Liver (tissue), 9 donors: ENCODE data around the gene TNN. TPM values are rescaled to one million over a fixed set of nuclear protein-coding genes. Genes with fewer than 3 reads are reported as not detected.

Experiments used
- DNase-seq: peaks from one replicate; pipeline ENCODE4 v3.0.0-alpha.2; 2017; ENCODE audit warnings: low spot score
- H3K27ac ChIP-seq, 2 donors: one replicate each; pipeline ENCODE4 v1.7.0; 2013; ENCODE audit warnings: inconsistent platforms in 2 of 2, low read length in 2 of 2, control low read depth in 1 of 2, low read depth in 1 of 2, mild to moderate bottlenecking in 1 of 2
- H3K27me3 ChIP-seq, 4 donors: one replicate each; pipeline versions ENCODE4 v1.6.1 to v1.7.0; 2013; ENCODE audit warnings: low read length in 3 of 4, inconsistent platforms in 1 of 4, mild to moderate bottlenecking in 1 of 4, moderate library complexity in 1 of 4; ENCODE audit not compliant: control insufficient read depth in 4 of 4, insufficient read depth in 4 of 4
- H3K36me3 ChIP-seq, 4 donors: one replicate each; pipeline versions ENCODE4 v1.6.1 to v1.7.0; 2013; ENCODE audit warnings: low read length in 3 of 4, mild to moderate bottlenecking in 3 of 4, low read depth in 1 of 4, moderate library complexity in 1 of 4; ENCODE audit not compliant: control insufficient read depth in 4 of 4, insufficient read depth in 3 of 4
- H3K4me1 ChIP-seq, 4 donors: one replicate each; pipeline versions ENCODE4 v1.6.1 to v1.7.0; 2013; ENCODE audit warnings: low read length in 3 of 4, mild to moderate bottlenecking in 3 of 4, moderate library complexity in 1 of 4; ENCODE audit not compliant: control insufficient read depth in 4 of 4, insufficient read depth in 4 of 4
- H3K4me3 ChIP-seq, 3 donors: one replicate each; pipeline versions ENCODE4 v1.6.1 to v1.7.0; 2013; ENCODE audit warnings: low read length in 3 of 3, control low read depth in 1 of 3, low read depth in 1 of 3, mild to moderate bottlenecking in 1 of 3
- H3K9ac ChIP-seq, 2 donors: one replicate each; pipeline ENCODE4 v1.7.0; 2013; ENCODE audit warnings: low read length in 2 of 2, mild to moderate bottlenecking in 2 of 2, moderate library complexity in 2 of 2, control low read depth in 1 of 2, low read depth in 1 of 2
- H3K9me3 ChIP-seq, 4 donors: one replicate each; pipeline versions ENCODE4 v1.6.1 to v1.7.0; 2013; ENCODE audit warnings: low read length in 3 of 4; ENCODE audit not compliant: control insufficient read depth in 4 of 4
- FOXA1 ChIP-seq: IDR thresholded peaks from 2 replicates; pipeline ENCODE4 v1.6.1; 2016; ENCODE audit warnings: antibody characterized with exemption
- GABPA ChIP-seq, 2 donors: IDR thresholded peaks in 1 of 2; conservative IDR thresholded peaks in 1 of 2; 2 replicates each; pipeline ENCODE4 v1.6.1; 2016; ENCODE audit warnings: antibody characterized with exemption in 2 of 2, mild to moderate bottlenecking in 1 of 2, moderate library complexity in 1 of 2
- RXRA ChIP-seq, 2 donors: IDR thresholded peaks; 2 replicates each; pipeline ENCODE4 v1.6.1; 2017 to 2018; ENCODE audit warnings: antibody characterized with exemption in 2 of 2, mild to moderate bottlenecking in 1 of 2
- TAF1 ChIP-seq: conservative IDR thresholded peaks from 2 replicates; pipeline ENCODE4 v1.6.1; 2016; ENCODE audit warnings: antibody characterized with exemption, mild to moderate bottlenecking
- YY1 ChIP-seq: IDR thresholded peaks from 2 replicates; pipeline ENCODE4 v1.6.1; 2016; ENCODE audit warnings: antibody characterized with exemption, mild to moderate bottlenecking
- WGBS: extraction: QIAGEN DNeasy Blood & Tissue Kit; methylation state at CpG from one replicate; pipeline ENCODE4 v1.1.7; 2013; 5-methylcytosine and 5-hydroxymethylcytosine counted together
- polyA plus RNA-seq, 2 donors: library from polyadenylated mRNA; stranded (reverse) in 1 of 2; unstranded in 1 of 2; fragments of 200-250 nt in 1 of 2; fragments of >200 nt in 1 of 2; fragmentation: Nextera tagmentation in 1 of 2; extraction: Ambion mirVana in 1 of 2; gene quantifications; one replicate each; pipeline versions ENCODE4 v1.2.1 to v1.2.3, GENCODE V29; 2013 to 2015
- total RNA-seq, 2 donors: library from RNA; depleted of rRNA; stranded (reverse); fragments of >200 nt; gene quantifications; one replicate each; pipeline ENCODE4 v1.2.3, GENCODE V29; 2014
- TF ChIP-seq, protein P1 (sequence below): fragments of 150-350 bp; IDR thresholded peaks from 2 replicates; pipeline ENCODE4 v1.5.1; 2017; ENCODE audit warnings: improper control_type of control experiment, low read depth, low read length; ENCODE audit not compliant: missing input control
- TF ChIP-seq, protein P2 (sequence below): IDR thresholded peaks from 2 replicates; pipeline ENCODE4 v1.6.1; 2016; ENCODE audit warnings: antibody characterized with exemption, mild to moderate bottlenecking
- TF ChIP-seq, protein P3 (sequence below): IDR thresholded peaks from 2 replicates; pipeline ENCODE4 v1.6.1; 2016; ENCODE audit warnings: antibody characterized with exemption
- TF ChIP-seq, protein P4 (sequence below): IDR thresholded peaks from 2 replicates; pipeline ENCODE4 v1.6.1; 2016; ENCODE audit warnings: antibody characterized with exemption
- donor health status: healthy.
- donor health status: healthy.
- donor health status: healthy.
- donor health status: healthy.
- donor health status: healthy.

The TNN gene
- total and polyA plus RNA-seq, 4 donors: 0.11 to 1.8 (median 0.80) TPM

DNA sequence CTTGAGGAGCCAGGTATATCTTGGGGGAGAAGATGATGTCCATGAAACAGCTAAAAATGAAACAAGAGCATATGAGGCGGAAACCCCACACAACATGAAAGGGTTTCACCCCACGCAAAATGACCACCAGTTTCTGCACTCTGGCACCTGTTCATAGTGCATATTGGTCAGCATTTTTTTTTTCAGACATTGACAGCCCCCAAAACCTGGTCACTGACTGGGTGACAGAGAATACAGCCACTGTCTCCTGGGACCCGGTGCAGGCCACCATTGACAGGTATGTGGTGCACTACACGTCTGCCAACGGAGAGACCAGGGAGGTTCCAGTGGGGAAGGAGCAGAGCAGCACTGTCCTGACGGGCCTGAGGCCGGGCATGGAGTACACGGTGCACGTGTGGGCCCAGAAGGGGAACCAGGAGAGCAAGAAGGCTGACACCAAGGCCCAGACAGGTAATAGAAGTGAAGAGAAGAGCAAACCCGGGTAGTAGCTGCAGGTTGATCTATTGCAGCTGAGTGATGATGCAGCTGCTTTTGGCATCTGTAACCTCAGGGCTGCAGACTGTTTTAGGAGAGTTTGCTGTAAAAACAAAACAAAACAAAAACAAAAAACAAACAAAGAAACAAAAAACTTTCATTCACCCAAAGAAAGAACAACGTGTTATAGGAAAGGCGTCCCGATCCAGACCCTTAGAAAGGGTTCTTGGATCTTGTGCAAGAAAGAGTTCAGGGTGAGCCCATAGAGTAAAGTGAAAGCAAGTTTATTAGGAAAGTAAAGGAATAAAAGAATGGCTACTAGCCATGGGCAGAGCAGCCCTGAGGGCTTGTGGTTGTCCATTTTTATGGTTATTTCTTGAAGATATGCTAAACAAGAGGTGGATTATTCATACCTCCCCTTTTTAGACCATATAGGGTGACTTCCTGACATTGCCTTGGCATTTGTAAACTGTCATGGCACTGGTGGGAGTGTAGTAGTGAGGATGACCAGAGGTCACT lies 51.0 kb downstream of the TNN start:
- TF ChIP-seq, protein P1, sequence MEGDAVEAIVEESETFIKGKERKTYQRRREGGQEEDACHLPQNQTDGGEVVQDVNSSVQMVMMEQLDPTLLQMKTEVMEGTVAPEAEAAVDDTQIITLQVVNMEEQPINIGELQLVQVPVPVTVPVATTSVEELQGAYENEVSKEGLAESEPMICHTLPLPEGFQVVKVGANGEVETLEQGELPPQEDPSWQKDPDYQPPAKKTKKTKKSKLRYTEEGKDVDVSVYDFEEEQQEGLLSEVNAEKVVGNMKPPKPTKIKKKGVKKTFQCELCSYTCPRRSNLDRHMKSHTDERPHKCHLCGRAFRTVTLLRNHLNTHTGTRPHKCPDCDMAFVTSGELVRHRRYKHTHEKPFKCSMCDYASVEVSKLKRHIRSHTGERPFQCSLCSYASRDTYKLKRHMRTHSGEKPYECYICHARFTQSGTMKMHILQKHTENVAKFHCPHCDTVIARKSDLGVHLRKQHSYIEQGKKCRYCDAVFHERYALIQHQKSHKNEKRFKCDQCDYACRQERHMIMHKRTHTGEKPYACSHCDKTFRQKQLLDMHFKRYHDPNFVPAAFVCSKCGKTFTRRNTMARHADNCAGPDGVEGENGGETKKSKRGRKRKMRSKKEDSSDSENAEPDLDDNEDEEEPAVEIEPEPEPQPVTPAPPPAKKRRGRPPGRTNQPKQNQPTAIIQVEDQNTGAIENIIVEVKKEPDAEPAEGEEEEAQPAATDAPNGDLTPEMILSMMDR: no peak
- TF ChIP-seq TAF1: no peak
- TF ChIP-seq, protein P2, sequence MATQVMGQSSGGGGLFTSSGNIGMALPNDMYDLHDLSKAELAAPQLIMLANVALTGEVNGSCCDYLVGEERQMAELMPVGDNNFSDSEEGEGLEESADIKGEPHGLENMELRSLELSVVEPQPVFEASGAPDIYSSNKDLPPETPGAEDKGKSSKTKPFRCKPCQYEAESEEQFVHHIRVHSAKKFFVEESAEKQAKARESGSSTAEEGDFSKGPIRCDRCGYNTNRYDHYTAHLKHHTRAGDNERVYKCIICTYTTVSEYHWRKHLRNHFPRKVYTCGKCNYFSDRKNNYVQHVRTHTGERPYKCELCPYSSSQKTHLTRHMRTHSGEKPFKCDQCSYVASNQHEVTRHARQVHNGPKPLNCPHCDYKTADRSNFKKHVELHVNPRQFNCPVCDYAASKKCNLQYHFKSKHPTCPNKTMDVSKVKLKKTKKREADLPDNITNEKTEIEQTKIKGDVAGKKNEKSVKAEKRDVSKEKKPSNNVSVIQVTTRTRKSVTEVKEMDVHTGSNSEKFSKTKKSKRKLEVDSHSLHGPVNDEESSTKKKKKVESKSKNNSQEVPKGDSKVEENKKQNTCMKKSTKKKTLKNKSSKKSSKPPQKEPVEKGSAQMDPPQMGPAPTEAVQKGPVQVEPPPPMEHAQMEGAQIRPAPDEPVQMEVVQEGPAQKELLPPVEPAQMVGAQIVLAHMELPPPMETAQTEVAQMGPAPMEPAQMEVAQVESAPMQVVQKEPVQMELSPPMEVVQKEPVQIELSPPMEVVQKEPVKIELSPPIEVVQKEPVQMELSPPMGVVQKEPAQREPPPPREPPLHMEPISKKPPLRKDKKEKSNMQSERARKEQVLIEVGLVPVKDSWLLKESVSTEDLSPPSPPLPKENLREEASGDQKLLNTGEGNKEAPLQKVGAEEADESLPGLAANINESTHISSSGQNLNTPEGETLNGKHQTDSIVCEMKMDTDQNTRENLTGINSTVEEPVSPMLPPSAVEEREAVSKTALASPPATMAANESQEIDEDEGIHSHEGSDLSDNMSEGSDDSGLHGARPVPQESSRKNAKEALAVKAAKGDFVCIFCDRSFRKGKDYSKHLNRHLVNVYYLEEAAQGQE: no peak
- TF ChIP-seq, protein P3, sequence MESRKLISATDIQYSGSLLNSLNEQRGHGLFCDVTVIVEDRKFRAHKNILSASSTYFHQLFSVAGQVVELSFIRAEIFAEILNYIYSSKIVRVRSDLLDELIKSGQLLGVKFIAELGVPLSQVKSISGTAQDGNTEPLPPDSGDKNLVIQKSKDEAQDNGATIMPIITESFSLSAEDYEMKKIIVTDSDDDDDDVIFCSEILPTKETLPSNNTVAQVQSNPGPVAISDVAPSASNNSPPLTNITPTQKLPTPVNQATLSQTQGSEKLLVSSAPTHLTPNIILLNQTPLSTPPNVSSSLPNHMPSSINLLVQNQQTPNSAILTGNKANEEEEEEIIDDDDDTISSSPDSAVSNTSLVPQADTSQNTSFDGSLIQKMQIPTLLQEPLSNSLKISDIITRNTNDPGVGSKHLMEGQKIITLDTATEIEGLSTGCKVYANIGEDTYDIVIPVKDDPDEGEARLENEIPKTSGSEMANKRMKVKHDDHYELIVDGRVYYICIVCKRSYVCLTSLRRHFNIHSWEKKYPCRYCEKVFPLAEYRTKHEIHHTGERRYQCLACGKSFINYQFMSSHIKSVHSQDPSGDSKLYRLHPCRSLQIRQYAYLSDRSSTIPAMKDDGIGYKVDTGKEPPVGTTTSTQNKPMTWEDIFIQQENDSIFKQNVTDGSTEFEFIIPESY: no peak
- TF ChIP-seq YY1: no peak
- TF ChIP-seq RXRA (IDR thresholded peaks at IDR 0.05): no peak
- TF ChIP-seq, protein P4, sequence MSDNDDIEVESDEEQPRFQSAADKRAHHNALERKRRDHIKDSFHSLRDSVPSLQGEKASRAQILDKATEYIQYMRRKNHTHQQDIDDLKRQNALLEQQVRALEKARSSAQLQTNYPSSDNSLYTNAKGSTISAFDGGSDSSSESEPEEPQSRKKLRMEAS: no peak
- no peaks in the 10 kb centered on the region for H3K4me1 ChIP-seq
- WGBS: 85% methylated on average over 13 of the region's 13 CpGs
- peaks cover 0 to 2% (median under 1%) of the 10 kb centered on the region in 4 donors for H3K9me3 ChIP-seq
- no peak for DNase-seq
- no peak overlapping the region for H3K27ac ChIP-seq
- no peak overlapping the region for H3K4me3 ChIP-seq
- H3K27me3 ChIP-seq: no peaks in the 10 kb centered on the region
- no peak overlapping the region for H3K9ac ChIP-seq
- H3K36me3 ChIP-seq: no peaks in the 10 kb centered on the region

DNA sequence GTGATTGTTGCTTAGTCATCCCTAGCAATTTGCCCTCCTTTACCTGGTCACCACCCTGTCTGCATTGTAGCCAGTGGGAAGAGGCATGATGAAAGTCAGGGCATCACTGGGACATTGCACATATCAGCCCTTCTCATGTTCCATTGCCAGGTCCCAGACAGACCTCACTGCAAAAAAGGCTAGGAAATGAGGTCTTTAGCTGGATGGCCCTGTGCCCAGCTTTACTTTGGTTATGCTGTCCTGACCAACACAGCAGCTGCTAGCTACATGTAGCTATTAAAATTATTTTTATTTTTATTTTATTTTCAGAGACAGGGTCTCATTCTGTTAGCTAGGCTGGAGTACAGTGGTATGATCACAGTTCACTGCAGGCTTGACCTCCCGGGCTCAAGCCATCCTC lies 52.9 kb downstream of the TNN start:
- Histone ChIP-seq H3K9me3 (no peaks in the 10 kb centered on the region), H3K27me3 (no peaks in the 10 kb centered on the region), H3K4me3 (no peak overlapping the region), H3K4me1 (peaks cover 0 to 6% (median 1%) of the 10 kb centered on the region in 4 donors), H3K36me3 (no peaks in the 10 kb centered on the region), H3K27ac (no peak overlapping the region), H3K9ac (no peak overlapping the region)
- no peak for TF ChIP-seq TAF1
- no peak for TF ChIP-seq FOXA1
- TF ChIP-seq, protein P1: no peak
- no peak for TF ChIP-seq GABPA (IDR thresholded peaks at IDR 0.05 in 1 of 2, conservative IDR thresholded peaks at IDR 0.05 in 1 of 2)
- DNase-seq: no peak
- WGBS: 92% methylated on average over 1 of the region's 1 CpG
